T-helper 2 cell treated with Interferon-gamma antibody and Interleukin-4, amounts not matched to agents 5 μg/mL and 100 μg/mL, for 36 hours (primary cell): ENCODE measurements around the gene MMP24.
A peak's percentile ranks its signal among the peaks of the same experiment; 100 is the strongest.

Experiments
- DNase-seq: peaks from one replicate; pipeline ENCODE4 v3.0.0; 2021; ENCODE audit warnings: low spot score
- H3K27ac Mint-ChIP-seq: one replicate; pipeline ENCODE4 v1.8.0; 2021; ENCODE audit warnings: mild to moderate bottlenecking, mixed read lengths
- H3K27me3 Mint-ChIP-seq: one replicate; pipeline ENCODE4 v1.8.0; 2021; ENCODE audit warnings: low read depth, mixed read lengths
- H3K36me3 Mint-ChIP-seq: one replicate; pipeline ENCODE4 v1.8.0; 2021; ENCODE audit warnings: low read depth, mixed read lengths
- H3K4me1 Mint-ChIP-seq: one replicate; pipeline ENCODE4 v1.8.0; 2021; ENCODE audit warnings: low read depth, mixed read lengths
- H3K4me3 Mint-ChIP-seq: one replicate; pipeline ENCODE4 v1.8.0; 2022; ENCODE audit warnings: mild to moderate bottlenecking, moderate library complexity, mixed read lengths
- H3K9me3 Mint-ChIP-seq: one replicate; pipeline ENCODE4 v1.8.0; 2021; ENCODE audit warnings: mixed read lengths

The MMP24 gene

DNA sequence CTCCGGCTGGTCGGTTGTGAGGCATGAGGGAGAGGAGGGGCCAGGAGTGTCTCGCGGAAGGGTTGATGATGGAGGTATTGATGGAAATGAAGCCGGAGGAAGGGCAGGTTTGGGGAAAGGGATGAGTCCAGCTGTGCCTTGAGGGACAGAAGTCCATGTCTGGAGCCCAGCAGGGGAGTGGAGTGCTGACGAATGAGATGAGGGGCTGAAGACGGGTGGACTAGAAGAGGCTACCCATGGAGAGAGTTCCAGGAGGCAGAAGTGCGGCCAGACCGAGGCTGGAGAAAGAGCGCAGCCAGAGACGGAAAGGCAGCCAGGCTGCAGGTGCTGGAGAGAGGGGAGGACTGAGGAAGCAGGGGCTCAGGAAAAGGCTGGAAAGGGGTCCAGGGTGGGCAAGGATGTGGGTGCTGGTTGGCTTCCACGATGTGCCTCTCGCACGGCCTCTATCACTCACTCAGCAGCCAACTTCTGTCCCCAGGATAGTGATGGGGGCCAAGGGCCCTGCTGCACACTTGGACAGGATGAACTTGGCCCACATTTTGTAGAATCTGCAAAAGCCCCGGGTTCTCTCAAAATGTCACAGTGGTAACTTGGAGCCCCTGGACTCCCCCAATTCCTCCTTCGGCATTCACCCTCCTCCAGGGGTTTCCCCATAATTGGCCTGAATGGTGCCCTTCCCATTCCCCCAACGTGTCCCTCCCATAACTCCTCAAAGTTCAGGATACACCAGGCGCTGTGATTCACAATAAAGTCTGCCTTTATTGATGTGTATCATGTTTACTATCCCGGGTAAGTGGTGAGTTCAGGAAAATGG lies 58.7 kb downstream of the MMP24 start:
- Mint-ChIP-seq H3K4me3 (peak overlapping the region; percentile 89), H3K9me3 (no peaks in the 10 kb centered on the region), H3K27ac (peak overlapping the region; percentile 96), H3K36me3 (peaks cover 21% of the 10 kb centered on the region), H3K4me1 (peaks cover 17% of the 10 kb centered on the region), H3K27me3 (no peaks in the 10 kb centered on the region)
- no peak for DNase-seq

DNA sequence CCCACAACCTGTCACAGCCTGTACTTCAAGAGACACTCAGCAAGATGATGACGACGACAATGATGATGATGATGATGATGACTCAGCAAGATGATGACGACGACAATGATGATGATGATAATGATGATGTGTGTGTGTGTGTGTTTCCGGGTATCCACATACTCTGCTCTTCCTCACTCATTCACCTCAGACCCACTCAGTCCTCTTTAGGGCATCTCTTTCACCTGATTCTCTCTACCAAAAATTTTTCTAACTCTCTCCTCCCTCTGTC lies 59.3 kb downstream of the MMP24 start:
- Mint-ChIP-seq H3K27ac (peak overlapping the region; percentile 78), H3K4me1 (peaks cover 17% of the 10 kb centered on the region), H3K4me3 (peak overlapping the region; percentile 89), H3K9me3 (no peaks in the 10 kb centered on the region), H3K27me3 (no peaks in the 10 kb centered on the region), H3K36me3 (peaks cover 18% of the 10 kb centered on the region)
- no peak for DNase-seq

DNA sequence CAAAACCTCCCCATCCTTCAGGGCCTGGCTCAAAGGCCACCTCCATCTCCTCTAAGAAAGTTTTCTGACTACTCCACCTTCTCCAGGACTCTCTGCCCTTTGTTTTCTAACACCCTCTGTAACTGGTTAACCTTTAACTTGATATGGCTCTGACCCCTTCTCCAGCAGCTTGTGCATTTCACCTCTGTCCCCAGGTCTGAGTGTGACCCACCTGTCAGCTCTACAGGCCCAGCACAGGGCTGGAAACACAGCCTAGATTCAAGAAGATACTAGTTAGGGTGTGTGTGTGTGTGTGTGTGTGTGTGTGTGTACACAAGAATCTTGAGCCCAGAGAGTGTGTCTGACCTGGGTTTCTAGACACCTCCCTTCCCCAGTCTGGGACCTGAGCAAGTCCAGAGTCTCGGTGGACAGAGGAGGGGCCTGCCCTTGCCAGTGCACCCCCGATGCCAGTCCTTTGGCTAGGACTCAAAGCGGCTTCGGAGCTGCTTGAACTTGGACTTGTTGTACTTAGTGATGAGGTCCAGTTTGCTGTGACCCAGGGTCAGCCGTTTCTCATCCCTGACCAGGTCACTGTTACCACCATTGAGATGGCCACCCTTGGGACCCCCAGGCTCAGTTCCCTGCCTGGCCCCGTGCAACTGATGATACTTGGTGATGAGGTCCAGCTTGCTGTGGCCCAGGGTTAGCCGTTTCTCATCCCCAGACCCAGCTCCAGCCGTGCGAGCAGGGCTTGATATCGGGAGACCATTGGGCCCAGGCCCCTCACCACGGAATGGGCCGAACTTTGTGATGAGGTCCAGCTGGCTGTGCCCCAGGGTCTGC lies 59.8 kb downstream of the MMP24 start:
- Mint-ChIP-seq H3K9me3 (no peaks in the 10 kb centered on the region), H3K36me3 (peaks cover 18% of the 10 kb centered on the region), H3K27ac (peak overlapping the region; percentile 78), H3K4me3 (peak overlapping the region; percentile 89), H3K4me1 (peaks cover 17% of the 10 kb centered on the region), H3K27me3 (no peaks in the 10 kb centered on the region)
- DNase-seq = no peak

DNA sequence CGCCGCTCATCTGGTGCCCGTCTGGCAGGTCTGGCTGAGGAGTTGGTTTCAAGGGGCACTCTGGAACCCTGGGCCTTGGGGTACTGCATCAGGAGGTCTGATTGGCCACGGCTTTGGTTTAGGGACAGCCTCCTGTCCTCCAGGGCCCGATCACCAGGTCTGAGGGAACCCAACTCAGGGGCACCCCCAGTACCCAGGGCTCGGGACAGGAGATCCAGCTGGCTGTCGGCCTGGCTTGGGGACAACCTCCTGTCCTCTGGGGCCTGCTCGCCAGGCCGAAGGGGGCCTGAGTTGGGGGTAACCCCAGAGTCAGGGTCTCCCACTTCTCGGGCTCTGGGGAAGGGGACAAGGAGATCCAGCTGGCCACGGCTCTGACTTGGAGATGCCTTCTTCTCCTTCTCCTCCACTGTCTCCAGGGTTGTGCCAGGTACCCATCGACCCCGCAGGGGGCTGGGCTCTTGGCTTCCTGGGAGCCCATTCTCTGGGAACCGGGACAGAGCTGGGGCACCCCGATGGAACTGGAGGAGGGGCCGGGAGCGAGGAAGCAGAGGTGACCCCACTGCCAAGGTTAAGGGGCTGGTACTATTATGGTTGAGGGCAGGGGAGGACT lies 60.5 kb downstream of the MMP24 start:
- Mint-ChIP-seq H3K9me3 (no peaks in the 10 kb centered on the region), H3K4me3 (no peak overlapping the region), H3K27ac (no peak overlapping the region), H3K4me1 (peaks cover 17% of the 10 kb centered on the region), H3K27me3 (no peaks in the 10 kb centered on the region), H3K36me3 (peaks cover 14% of the 10 kb centered on the region)
- DNase-seq = no peak

DNA sequence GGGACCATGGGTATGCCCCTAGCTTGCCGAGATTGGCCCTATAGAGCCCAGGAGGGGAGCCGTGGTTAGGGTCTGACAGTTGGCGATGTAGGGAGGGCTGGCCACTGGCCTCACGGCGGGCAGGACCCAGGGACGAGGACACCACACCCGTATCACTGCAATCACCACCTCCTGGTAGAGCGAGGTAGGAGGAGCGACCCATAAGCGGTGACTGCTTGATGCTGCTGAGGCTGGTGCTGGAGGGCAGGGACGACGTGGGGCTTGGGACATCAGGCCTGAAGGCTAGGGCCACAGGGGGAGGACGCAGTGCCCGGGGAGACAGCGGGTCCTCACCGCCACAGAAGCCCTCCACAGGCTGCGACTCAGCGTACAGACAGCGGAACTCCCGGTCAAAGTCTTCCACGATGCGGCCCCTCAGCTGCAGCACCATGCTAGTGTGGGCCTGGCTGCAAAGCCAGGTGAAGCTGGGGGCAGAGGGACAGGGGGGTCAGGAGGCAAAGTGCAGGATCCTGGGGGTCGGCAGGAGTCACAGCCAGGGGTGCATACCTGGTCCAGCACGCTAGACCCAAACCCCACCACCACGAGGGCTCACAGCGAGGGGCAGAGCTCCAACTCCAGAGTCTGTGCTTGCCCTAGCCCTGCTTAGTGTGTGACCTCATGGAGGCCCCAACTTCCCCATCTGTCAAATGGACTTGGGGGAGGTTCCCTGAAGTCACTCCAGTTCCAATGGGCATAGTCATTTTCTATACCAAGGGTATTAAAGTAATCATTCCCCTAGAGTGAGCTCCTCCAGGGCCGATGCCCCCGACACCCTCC lies 61.2 kb downstream of the MMP24 start:
- no peak overlapping the region for H3K27ac Mint-ChIP-seq

DNA sequence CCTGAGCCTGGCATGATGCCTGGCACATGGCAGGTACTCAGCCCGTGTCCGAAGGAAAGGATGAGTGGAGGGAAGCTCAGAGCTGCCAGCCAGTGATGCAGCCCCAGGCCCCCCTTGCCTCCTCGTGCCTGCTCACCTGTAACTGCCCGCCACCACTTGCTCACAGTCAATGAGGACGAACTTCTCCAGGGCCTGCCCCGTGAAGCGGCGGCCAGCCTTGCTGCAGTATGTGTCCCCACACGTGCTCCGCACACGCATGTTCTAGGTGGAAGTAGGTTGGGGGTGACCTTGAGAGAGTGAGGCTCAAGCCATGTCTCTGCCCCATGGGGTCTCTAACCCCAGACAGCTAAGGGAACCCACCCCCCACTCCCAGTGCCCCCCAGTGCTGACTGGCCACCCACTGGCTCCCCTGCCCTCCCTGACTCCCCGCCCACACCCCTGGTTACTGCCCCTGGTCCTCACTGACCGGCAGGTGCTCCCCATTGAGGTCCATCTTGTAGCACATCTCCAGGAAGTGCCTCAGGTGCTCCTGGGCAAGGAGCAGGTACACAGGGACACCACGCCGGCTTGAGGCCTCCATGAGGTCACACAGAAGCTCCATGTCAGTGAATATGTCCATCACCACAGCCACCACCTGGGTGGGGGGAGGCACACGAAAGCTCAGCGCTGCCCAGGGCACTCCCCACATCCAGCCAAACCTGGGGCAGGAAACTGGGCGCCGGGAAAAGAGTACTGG lies 62.0 kb downstream of the MMP24 start:
- no peak overlapping the region for H3K4me3 Mint-ChIP-seq
- no peak for DNase-seq
- no peaks in the 10 kb centered on the region for H3K27me3 Mint-ChIP-seq
- no peak overlapping the region for H3K27ac Mint-ChIP-seq
- H3K9me3 Mint-ChIP-seq = no peaks in the 10 kb centered on the region
- H3K36me3 Mint-ChIP-seq = peaks cover 6% of the 10 kb centered on the region
- H3K4me1 Mint-ChIP-seq = peaks cover 12% of the 10 kb centered on the region

More for the DNA sequence above, 61.2 kb downstream of the MMP24 start:
- Mint-ChIP-seq H3K36me3 (peaks cover 9% of the 10 kb centered on the region), H3K9me3 (no peaks in the 10 kb centered on the region), H3K4me3 (no peak overlapping the region), H3K27me3 (no peaks in the 10 kb centered on the region), H3K4me1 (peaks cover 16% of the 10 kb centered on the region)
- no peak for DNase-seq

DNA sequence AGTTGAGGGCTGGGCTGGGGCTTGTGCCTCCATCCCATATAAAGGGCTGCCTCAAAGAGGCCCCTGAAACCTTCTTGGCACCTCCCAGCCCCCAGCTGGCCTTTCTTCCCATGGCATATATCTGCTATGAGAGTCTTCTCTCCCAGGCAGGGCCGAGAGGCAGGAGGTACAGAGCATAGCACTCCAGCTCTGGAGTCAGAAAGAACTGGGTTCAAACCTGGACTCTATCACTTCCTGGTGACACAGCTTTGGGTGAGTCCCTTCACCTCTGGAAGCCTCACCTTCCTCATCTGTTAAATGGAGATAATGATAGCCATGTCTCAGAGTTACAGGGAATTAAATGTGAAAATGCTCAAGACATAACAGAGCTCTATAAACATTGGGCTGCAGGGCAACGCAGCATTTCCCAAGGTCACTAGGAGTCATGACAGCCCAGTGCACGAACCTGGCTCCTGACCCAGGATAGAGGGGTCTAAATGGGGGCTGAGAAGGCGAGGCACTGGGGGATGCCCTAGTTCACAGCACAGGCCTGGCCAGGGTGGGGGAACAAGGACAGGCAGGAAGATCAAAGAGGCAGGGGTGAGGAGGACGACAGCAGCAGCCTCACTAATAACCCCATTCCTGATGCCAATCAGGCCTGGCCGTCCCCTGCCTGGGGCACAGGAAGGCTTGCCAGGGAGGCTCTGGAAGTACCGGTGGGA lies 63.8 kb downstream of the MMP24 start:
- no peak for DNase-seq
- no peaks in the 10 kb centered on the region for H3K9me3 Mint-ChIP-seq
- H3K4me1 Mint-ChIP-seq = peaks cover 3% of the 10 kb centered on the region
- H3K27me3 Mint-ChIP-seq = no peaks in the 10 kb centered on the region
- no peak overlapping the region for H3K4me3 Mint-ChIP-seq
- H3K36me3 Mint-ChIP-seq = no peaks in the 10 kb centered on the region
- H3K27ac Mint-ChIP-seq = no peak overlapping the region

DNA sequence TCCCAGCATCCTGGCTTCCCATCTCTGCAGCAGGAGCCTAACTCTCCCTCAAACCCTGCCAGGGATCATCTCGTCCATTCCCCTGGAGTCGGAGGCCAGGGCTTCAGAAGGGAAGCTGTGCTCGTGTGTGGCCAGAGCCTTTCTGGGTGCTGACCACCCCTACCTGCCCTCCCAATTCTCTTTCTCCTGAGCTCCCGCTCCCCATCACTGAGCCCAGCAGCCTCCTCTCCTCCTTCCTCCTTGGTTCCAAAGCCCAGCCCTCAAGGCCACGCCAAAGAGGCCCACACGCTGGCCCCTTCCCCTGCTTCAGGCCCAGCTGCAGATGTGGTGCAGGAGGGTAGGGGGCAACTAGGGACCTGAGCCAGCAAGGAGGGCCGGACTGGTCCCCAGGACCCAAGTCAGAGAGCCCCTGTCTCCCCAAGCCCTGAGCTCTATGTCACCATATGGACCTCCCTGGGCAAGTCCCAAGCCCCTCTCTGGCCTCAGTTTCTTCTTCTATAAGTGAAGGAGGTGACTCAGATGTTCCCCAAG lies 64.5 kb downstream of the MMP24 start:
- no peaks in the 10 kb centered on the region for H3K9me3 Mint-ChIP-seq
- H3K27me3 Mint-ChIP-seq = no peaks in the 10 kb centered on the region
- DNase-seq = no peak
- no peak overlapping the region for H3K27ac Mint-ChIP-seq
- H3K4me1 Mint-ChIP-seq = peaks cover 2% of the 10 kb centered on the region
- H3K4me3 Mint-ChIP-seq = no peak overlapping the region
- H3K36me3 Mint-ChIP-seq = no peaks in the 10 kb centered on the region

DNA sequence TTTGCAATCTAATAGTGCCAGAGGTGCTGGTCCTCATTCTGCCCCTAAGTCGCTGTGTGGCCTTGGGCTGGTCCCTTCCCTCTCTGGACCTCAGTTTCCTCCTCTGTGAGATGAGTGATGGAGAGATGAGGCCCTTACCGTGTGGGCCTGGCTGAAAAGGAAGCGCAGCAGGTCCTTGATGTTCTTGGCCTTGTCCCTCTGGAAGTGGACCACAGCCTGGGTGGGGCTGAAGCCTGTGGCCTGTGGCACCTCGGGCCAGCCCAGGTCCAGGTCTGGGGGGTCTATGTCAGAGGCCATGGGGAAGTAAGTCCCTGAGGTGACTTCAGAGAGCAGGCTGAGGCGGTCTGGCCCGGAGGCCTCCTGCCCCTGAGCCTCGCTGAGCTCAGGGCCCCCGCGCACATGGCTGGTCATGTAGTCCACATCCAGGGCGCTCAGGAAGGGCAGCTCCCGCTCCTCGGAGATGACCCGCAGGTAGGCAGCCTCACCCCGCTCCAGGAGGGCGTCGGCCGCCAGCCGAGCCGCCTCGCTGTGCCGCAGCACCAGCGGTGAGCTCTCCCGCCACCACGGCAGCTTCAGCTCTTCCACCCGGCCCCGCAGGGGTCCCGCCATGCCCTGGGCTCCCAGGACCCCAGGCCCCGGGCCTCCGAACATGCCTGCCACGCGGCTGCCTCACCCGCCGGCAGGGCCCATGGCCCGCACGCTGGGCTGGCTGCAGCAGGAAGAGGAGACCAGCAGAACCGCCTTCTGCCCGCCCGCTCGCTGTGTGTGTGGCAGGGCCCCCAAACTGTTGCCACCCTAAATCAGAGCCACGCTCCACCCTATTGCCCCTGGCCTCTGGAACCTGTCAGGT lies 65.4 kb downstream of the MMP24 start, which contains the start of gene FAM83C:
Gene FAM83C (minus strand): TSS at position 772 of the 850 bp plus-strand sequence. CDS start 121 bp downstream, at position 651.
- Mint-ChIP-seq H3K4me3 (no peak within 1 kb of the TSS), H3K9me3 (no peaks in the 10 kb centered on the region), H3K27me3 (no peaks in the 10 kb centered on the region), H3K36me3 (no peaks in the 10 kb centered on the region), H3K4me1 (no peaks in the 10 kb centered on the region), H3K27ac (no peak within 1 kb of the TSS)
- no peak for DNase-seq

DNA sequence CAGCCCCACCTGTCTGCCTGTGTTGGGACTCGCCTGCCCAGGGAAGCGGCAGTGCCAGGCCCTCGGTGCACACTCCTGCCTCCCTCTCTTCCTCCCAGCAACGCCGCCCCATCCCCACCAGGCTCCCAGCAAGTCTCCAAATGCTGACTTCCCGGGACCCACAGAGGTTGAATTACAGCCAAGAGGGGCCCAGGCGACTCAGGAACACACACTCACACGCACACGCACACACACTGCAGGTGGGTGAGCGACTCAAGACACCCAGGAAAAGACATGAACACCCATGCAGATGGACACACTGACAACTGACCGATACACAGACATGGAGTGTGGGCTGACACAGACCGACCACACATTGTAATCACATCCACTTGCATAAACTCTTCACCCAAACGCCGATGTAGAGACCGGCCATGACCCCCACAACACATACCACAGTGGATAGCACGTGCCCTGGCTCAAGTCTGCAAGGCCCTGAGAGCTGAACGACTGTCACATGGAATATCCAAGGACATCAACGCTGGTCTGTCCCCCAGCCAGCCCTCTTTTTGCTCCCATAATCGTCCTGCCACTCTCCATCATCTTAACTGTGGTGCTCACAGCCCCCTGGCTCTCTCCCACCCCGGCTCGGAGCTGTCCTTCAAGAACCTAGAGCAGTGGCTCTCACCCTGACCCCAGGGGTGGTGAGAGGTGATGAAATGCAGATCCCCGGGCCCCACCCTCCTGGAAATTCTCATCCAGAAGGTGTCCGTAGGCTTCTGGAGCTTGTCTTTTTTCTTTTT lies 66.2 kb downstream of the MMP24 start:
- no peaks in the 10 kb centered on the region for H3K9me3 Mint-ChIP-seq
- no peaks in the 10 kb centered on the region for H3K36me3 Mint-ChIP-seq
- DNase-seq = no peak
- no peaks in the 10 kb centered on the region for H3K4me1 Mint-ChIP-seq
- H3K4me3 Mint-ChIP-seq = no peak overlapping the region
- no peak overlapping the region for H3K27ac Mint-ChIP-seq
- H3K27me3 Mint-ChIP-seq = no peaks in the 10 kb centered on the region
